NCI-H2227 (cell line): Measurements from ENCODE around the gene TBL1XR1.

ENCODE experiments used
- DNase-seq: peaks from one replicate; lab custom pipeline; 2025; ENCODE audit not compliant: unreplicated experiment; lab: John Stamatoyannopoulos, UW

Gene TBL1XR1

DNA sequence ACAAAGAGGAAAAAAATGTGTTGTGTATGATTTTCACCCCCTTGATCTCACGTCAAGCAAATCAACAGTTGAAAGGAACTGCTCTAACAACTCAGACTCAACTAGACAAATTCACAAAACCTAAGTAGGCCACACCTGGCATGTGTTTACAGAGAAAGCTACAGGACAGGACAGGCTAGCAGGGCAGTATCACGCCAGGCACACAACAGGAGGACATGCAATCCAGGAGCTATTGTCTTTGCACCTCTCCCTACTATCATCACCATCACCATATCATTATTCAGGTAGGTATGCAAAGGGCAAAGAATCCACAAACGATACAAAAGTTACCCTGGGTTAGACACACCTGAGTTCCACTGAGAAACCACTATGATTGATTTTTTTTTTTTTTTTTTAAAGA, 86.4 kb downstream of the TBL1XR1 start:
- no peak for DNase-seq

DNA sequence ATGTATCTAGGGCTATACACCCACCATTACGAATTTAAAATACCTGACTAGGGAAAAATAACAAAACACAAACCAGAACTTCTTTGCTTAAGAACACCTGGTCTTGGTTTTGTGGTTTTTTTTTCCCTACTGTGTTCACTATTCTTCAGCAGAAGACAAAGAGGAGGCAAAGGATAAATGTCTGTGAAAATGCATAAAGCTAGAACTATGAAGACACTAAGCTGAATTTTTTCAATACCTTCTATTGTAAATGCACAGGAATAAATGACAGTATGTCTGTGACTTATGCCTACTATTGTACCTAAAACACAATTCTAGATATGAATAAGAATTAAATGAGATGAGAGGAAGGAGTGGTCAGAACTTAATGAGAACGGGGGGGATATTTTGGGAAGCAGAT, 86.9 kb downstream of the TBL1XR1 start:
- no peak for DNase-seq

DNA sequence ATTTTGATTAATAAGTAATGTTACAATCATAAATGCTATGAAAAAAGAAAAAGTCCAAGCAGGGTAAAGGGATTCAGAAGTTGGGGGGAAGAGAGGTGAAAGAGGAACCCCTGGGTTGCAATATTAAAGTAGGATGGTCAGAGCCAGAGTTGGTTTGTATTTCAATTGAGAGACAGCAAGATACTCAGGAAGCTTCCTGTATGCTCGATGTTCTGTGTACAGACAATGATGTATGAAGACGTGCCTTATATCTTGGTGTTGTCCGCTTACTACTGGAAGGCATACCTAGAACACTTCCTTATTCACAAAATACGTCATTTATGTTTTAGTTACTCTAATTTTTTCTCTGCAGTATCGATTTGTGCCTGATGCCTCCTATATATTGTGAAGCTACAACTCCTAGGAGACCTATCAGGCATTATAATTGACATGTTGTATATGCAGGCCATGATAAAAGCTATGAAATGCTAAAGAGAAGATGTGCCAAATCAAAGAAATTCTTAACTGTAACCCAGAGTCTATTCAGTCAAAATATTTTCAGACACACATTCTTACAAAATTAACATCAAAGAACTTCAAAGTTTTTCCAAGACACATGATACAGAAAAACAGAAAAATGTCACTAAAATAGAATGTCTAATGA, 87.5 kb downstream of the TBL1XR1 start:
- DNase-seq = no peak

DNA sequence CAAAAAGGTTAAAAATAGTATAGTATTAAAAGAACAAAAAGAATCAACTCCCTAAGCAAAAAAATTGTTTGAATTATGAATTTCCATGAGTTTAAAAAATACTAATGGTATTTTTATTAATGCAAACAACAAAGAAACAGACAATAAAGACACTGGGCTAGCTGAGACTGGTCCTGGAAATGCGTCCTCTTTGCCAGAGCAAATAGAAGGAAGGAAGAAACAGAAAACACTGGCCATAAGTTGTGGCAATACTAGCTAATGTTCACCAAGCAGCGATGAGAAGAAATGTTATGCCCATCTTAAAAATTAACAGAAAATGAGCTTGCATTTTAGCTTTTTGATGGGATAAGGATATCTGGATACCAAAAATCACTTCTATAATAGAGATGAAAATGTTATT, 88.6 kb downstream of the TBL1XR1 start:
- DNase-seq = no peak

DNA sequence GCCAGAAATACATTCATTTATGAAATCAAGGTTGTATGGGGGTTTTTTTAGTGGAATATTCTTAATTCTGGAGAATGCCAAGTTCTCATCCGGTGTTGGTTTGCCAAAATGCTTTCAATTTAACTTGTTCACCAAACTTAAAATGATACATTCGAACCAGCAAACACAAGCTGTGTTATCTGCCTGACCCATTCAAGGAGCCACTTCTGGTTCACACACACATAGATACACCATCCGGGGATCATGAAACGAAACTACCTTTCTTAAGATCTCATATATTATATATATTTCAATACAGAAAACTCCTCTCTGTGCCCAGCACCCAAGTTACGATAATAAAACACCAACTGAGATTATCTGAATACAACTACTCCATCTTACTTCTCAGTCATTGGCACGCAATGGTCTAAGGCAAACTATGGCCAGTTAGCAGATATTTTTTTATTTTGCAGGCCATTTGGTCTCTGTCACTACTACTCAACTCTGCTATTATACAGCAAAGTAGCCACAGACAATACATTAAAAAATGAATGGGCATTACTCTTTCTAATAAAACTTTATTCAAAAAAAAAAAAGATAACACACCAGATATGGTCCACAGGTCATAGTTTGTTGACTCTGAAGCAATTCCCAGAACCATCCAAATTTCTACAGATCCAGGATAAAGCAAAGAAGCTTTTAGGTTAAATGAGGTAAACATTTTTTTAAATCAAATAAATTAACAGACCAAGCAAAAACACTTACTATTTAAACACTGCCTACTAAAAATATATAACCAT, 89.6 kb downstream of the TBL1XR1 start:
- no peak for DNase-seq

DNA sequence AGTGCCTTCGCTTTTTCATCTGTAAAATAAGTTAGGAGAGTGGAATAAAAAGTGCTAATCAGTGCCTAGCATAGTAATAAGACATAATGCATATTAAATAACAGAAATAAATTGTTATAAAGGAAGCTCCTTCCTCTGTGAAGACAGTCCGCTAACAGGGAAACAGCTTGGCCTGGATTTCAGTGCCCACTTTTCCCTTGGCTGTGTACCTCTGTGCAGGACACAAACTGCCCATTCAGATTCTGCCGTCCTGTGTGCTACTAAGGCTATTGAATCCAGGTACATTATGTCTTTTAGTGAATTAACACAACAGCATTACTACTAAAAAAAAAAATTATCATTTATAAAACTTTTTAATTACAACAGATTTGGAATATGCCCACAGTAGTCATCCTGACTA, 90.7 kb downstream of the TBL1XR1 start:
- no peak for DNase-seq

DNA sequence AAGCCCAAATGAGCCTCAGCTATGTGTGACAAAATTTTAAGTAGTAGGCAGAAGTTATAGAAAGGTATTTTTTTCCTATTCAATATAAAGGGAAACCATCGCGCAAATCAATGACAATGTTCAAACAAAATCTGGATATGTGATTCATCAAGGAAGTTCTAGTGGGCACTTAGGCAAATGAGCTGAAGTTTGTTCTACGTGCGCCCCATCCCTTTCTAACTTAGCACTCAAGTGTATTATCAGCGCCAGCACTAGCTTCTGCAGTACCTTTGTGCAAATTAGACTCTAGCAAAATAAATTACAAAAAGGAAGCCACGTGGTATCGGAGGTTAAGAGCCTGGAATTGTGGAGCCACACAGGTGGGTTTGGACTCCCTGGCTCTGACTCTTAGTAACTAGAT, 91.1 kb downstream of the TBL1XR1 start:
- DNase-seq = no peak

DNA sequence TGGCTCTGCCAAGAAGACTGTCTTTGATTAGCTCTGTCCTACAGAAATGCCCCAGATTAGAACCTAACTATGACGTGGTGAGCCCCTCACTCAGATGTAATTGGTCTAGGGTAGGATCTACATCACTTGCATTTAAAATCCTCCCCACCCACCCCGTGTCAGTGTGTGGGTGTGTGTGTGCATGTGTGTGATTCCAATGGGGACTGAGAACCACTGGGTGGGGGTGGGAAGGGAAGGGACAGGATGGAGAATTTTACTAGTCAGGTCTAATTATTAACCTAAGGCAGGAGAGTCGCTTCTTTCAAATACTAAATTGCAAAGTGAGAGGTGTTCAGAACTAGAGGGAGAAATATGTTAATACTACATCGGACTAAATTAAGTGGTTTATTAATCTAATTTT, 91.7 kb downstream of the TBL1XR1 start:
- no peak for DNase-seq

DNA sequence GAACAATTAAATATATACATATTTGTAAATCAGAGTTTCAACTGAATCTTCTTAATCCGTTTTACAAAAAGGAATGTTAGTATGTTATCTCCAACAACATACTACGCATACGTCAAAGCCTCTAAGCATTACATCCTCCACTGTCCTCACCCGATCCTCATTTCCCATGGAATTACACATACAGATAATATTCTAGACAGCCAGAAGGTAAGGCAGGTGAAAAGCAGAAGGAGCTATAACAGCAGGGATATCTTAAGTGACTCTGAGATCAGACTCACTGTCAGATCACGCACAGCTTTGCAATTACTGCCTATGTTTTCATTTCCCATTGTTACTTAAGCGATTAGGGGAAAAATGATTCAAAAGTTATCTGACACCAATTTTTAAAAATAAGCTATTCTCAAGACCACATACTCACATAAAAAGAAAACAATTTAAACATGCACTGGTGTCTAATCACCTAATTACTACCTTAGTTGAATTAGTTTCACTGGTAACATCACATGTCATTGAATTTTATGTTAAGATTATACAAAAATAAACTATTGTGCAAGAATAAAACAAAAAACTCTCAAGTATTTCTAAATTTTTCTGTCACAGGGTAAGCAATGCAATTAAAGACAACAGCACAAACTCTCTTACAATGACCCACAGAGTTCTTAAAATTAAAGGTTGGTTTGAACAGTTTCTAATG, 92.8 kb downstream of the TBL1XR1 start:
- no peak for DNase-seq

DNA sequence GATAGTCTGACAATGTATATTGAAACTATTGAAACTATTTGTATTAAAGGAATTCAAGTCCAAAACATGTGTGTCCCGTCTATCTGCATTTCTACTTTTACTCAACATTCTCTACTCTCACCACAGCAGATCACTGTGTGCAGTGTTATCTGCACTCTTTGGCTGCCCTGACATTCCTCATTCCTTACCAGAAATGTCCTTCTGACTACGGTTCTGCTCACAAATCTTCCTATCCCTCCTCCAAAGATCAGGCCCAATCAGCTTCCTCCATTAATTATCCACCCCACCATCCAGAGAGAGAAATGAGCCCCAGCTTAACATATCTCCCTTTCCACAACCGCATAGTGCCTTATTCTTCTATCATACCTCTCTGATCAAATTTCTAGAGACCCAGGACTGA, 94.7 kb downstream of the TBL1XR1 start:
- no peak for DNase-seq

DNA sequence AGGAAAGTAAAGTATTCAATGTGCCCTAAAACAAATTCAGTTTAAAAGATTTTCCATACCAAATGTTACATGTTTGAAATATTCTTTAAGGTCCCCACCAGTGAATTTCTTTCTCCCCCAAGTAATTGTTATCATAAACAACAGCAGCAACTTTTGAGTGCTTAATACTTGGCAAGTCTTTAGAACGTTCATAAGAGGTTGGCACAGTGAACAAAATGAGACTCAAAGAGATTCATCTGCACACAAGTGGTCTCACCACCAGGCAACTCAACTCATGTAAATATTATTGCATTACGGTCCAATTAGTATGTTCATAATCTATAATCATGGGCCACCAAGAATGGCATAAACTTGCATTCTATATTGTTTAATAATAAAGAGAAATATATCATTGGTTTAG, 98.7 kb downstream of the TBL1XR1 start:
- no peak for DNase-seq

DNA sequence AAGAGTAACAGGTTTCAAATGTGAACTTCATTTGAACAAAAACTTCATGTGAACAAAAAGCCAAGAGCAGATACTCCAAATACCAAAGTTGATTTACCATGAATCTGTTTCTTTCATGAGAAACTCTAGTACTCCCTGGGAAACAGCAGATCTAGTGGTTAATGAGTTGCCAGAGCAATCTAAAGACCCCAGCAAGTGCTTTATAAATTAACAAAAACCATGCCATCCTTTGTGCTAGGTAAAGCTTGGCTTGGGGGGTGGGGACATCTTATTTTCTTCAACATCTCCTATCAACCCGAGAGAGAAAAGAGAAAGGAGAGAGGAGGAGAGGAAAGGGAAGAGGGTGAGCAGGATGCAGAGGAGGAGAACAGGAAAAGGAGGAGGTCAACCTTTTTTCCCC, 100.7 kb downstream of the TBL1XR1 start:
- DNase-seq = no peak

DNA sequence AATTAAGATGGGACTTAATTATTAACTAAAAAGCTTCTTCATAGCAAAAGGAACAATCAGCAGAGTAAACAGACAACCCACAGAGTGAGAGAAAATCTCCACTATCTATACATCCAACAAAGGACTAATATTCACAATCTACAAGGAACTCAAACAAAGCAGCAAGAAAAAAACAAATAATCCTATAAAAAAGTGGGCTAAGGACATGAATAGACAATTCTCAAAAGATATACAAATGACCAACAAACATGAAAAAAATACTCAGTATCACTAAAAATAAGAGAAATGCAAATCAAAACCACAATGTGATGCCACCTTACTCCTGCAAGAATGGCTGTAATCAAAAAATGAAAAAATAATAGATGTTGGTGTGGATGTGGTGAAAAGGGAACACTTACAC, 103.3 kb downstream of the TBL1XR1 start:
- DNase-seq = no peak

DNA sequence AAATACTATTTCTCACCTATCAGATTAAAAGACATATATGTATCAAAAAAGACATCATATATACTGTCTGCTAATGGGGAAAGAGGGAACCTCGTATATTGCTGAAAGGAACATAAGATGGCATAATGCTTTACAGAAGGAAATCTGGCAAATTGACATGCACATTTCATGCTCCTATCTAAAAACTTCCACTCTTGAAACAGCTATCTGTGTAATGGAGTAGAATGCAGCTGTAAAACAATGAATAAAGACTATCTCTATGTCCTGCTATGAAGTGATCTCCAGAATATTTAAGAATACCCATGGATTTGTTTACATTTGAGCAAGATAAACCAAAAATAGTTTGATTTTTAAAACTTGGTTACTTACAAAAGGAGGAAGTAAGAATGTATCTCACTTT, 107.4 kb downstream of the TBL1XR1 start:
- DNase-seq = no peak

DNA sequence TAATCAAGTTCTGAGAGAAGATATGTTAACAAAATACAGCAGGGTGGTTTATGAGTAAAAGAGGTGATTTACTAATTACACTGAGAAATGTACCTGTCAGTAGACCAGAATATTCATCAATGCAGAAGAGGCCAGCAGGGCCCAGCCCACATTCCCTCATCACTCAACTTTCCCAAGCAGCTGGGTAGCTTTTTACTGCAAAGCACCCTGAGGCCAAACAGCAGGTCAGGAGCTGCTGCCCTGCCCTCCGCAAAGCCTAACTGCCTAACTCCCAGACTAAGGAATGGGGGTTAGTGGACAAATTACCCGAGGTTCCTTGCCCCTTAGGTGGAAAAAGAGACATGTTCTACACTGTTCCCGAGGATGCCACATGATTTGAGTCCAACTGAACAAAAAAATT, 108.2 kb downstream of the TBL1XR1 start:
- DNase-seq = no peak

DNA sequence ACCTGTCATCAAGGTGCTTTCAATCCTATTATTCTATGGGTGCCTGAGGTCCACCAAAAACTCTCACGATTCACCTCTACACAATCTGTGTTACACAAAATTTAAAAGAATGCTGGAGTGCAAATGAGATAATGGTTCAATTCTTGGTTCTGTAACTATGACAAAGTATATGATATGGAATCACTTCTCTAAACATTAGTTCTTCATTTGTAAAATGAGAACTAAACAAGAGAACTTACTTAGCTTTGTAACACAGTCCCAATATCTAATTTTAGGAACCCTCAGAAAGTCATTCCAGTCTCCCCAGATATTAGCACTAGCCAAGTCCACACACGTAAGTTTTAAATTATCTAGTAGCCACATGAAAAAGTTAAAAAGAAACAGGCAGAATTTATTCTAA, 111.5 kb downstream of the TBL1XR1 start:
- no peak for DNase-seq

DNA sequence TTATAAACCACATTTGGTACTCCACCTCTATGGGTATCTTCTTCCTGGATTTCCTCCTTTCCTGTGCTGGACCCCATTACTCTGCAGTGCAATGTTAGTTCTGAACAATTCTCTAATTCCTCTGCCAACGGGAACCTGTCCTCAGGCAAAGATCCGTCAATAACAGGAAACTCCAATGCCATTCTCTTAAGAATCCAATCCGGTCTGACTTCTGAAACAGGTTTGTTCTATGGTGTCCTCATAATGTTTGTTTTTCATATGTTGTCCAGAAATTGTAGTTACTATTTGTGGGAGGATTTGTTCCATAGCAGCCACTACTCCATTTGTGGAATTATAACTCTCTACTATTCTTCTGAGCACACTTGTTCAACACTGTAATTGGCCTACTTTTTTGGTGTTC, 112.7 kb downstream of the TBL1XR1 start:
- DNase-seq = no peak

DNA sequence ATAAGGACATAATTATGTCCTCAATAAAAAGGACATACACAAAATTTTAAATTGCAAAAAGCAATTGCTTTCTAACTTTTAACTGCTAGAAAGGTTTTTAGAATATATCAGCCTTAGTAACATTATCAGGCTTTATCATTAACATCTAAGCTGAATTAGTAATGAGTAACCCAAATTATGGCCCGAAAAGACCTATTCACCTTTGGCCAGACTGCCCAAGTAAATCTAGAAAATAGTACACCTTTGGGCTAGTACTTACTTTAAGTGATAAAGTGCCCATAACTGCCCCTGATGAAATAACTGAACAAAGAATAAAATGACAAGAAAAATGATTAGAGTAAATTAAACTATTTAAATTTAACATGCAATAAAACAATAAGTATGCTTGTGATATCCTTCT, 117.2 kb downstream of the TBL1XR1 start:
- no peak for DNase-seq

DNA sequence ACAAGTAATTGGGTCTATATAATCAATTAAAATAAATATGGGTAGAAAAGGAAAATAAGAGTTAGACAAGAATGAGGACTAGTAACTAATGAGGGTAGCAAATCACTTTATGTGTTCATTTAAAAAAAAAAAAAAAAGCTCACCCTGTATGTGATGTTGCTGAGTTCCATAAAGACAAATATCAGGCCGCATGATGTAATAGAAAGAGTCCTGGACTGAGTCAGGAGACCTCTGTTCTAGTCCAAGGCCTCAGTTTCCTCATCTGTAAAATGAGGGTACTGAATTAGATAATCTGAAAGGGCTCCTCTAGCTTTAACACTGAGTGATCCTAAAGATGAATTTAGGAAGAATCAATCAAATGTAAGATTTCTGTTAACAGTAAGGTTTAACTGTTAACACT, 117.6 kb downstream of the TBL1XR1 start:
- DNase-seq = no peak

DNA sequence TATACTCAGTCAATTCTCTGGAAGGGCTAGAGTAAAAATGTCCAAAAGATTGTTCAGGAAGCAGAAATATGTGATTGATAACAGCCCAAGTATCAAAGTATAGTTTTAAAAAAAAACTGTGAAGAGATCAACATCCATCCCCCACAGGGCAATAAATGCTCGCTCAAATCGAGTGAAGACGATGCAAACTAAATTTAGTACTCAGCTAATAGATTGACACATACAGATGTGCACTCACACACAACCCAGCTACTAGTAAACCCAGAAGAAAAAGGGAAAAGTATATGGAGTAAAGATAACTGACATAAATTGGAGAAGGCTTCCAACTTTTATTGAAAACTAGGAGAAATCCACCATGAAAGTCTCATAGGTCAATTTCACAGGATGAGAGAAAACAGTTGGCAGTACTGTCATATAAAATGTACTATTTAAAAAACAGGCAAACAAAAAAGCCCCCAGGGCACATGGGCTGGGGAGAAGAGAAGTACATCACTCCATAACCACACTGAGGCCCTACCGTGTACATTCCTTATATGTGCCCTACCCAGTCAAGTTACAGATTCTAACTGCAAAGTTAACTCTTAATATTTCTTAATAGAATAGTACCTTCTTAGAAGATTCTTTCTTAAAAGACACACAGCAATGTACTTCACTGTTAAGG, 125.7 kb downstream of the TBL1XR1 start:
- no peak for DNase-seq

DNA sequence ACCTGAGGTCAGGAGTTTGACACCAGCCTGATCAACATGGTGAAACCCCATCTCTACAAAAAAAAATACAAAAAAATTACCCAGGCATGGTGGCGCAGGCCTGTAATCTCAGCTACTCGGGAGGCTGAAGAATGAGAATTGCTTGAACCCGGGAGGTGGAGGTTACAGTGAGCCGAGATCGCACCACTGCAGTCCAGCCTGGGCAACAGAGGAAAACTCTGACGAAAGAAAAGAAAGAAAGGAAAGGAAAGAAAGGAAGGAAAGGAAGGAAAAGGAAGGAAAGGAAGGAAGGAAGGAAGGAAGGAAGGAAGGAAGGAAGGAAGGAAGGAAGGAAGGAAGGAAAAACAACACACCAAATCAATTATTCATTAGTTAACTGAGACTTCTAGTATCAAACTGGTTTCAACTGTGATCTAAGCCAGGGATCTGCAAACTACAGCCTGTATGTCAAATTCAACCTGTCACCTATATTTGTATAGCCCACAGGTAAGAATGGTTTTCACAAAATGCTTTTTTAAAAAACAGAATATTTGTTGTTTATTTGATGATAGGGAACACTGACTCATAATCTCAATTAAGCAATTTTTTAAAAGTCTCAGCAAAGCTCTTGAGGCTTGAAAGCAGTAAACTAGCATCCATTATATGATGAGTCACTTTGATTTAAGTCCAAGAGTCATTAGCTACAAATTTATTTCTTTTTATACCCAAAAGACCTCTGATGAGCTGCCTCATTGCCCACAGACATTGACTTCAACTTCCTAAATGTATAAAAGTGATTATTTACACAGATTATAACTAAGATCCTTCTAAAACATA, 127.6 kb downstream of the TBL1XR1 start:
- DNase-seq = no peak
